ENCODE data around the gene ZBTB17.

DNA sequence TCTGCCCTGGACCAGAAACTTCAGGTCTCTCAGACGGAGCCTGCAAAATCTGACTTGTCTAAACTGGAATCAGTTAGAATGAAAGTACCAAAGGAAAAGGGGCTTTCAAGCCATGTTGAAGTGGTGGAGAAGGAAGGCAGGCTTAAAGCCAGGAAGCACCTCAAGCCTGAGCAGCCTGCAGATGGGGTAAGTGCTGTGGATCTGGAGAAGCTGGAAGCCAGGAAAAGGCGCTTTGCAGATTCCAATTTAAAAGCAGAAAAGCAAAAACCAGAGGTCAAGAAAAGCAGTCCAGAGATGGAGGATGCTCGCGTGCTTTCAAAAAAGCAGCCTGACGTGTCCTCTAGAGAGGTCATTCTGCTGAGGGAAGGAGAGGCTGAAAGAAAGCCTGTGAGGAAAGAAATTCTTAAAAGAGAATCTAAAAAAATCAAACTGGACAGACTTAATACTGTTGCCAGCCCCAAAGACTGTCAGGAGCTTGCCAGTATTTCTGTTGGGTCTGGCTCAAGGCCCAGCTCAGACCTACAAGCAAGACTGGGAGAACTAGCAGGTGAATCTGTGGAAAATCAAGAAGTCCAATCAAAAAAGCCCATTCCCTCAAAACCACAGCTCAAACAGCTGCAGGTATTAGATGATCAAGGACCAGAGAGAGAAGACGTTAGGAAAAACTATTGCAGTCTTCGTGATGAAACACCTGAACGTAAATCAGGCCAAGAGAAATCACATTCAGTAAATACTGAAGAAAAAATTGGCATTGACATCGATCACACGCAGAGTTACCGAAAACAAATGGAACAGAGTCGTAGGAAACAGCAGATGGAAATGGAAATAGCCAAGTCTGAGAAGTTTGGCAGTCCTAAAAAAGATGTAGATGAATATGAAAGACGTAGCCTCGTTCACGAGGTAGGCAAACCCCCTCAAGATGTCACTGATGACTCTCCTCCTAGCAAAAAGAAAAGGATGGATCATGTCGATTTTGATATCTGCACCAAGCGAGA is 46.6 kb downstream of the ZBTB17 start:
- no peak for TF ChIP-seq CTCF (conservative IDR thresholded peaks at IDR 0.05; ENCODE audit: low read length)
- no peak for TF ChIP-seq EZH2phosphoT487 (IDR thresholded peaks at IDR 0.05; ENCODE audit: borderline replicate concordance)

Measured in Loucy (cell line).